ENCODE measurements around the gene SPDYE2B. TPM values are rescaled to one million over a fixed set of nuclear protein-coding genes. Genes with fewer than 3 reads are reported as not detected.
"Not testable (repeated sequence)": the region's sequence is repeated elsewhere in the genome, so short reads cannot be mapped to it uniquely, and the experiment has no call there.

The SPDYE2B gene
- polyA plus RNA-seq, 1 of the 3 experiments (the other 2 are of a cell fraction), result not detected

DNA sequence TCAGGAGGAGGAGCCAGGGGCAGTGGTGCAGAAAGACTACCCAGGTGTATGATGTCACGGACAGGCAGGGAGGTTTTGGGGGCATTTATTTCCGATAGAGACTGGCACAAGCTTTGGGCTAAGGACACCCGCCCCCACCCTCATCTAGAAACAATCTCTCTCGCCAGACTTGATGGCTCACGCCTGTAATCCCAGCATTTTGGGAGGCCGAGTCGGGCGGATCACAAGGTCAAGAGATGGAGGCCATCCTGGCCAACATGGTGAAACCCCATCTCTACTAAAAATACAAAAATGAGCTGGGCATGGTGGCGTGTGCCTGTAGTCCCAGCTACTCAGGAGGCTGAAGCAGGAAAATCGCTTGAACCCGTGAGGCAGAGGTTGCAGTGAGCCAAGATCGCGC lies 13.2 kb upstream of the SPDYE2B start:
- CTCF ChIA-PET; H3K9ac ChIP-seq; H4K20me1 ChIP-seq (ENCODE audit: insufficient read depth); H3K4me1 ChIP-seq (ENCODE audit: control insufficient read depth in 1 of 2, insufficient read depth in 2 of 2, low read depth in 1 of 2, low read length in 1 of 2); POLR2A ChIA-PET; H2AFZ ChIP-seq (ENCODE audit: low read depth); H3K9me3 ChIP-seq; H3K36me3 ChIP-seq (replicated peaks in 1 of 2; ENCODE audit: control insufficient read depth in 1 of 2, insufficient read depth in 2 of 2, low read length in 1 of 2); H3K9me2 ChIP-seq; H3K4me3 ChIP-seq (ENCODE audit: low read depth in 2 of 2, low read length in 1 of 2); DNase-seq; H3K27ac ChIP-seq (ENCODE audit: low read depth in 2 of 2, low read length in 1 of 2); H3K79me2 ChIP-seq (ENCODE audit: insufficient read depth); H3F3A ChIP-seq (replicated peaks; ENCODE audit: insufficient read depth); H3K4me2 ChIP-seq; H3K27me3 ChIP-seq (ENCODE audit: insufficient read depth): not testable (repeated sequence)
- 89% methylated on average over 13 of the region's 13 CpGs for WGBS (ENCODE audit: low lambda C conversion rate)

DNA sequence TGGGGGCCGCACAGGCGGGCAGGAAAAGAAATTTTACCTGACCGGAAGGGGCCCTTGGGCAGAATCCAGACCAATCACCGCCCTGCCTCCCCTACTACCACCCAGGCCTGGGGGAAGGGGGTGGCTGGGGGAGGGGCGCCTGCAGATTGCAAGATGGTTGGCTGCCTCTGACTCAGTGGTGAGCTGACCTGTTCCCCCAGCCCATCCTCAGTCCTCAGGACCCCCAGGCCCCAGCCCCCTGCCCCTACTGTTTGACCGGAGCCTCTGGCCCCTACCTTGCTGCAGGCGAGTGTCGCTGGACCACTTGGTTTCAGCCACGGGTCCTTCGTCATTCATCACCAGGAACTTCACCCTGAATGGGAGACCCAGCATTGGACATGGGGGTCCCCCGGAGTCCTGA lies 11.3 kb upstream of the SPDYE2B start:
- POLR2A ChIA-PET; H2AFZ ChIP-seq (ENCODE audit: low read depth); H4K20me1 ChIP-seq (ENCODE audit: insufficient read depth); H3K27me3 ChIP-seq (ENCODE audit: insufficient read depth); H3K27ac ChIP-seq (ENCODE audit: low read depth in 2 of 2, low read length in 1 of 2); H3K9me3 ChIP-seq; DNase-seq; H3K79me2 ChIP-seq (ENCODE audit: insufficient read depth); H3F3A ChIP-seq (replicated peaks; ENCODE audit: insufficient read depth); H3K4me3 ChIP-seq (ENCODE audit: low read depth in 2 of 2, low read length in 1 of 2); CTCF ChIA-PET; H3K9me2 ChIP-seq; H3K4me1 ChIP-seq (ENCODE audit: control insufficient read depth in 1 of 2, insufficient read depth in 2 of 2, low read depth in 1 of 2, low read length in 1 of 2); H3K9ac ChIP-seq; H3K36me3 ChIP-seq (replicated peaks in 1 of 2; ENCODE audit: control insufficient read depth in 1 of 2, insufficient read depth in 2 of 2, low read length in 1 of 2); H3K4me2 ChIP-seq: not testable (repeated sequence)
- WGBS (ENCODE audit: low lambda C conversion rate), result 97% methylated on average over 8 of the region's 11 CpGs

DNA sequence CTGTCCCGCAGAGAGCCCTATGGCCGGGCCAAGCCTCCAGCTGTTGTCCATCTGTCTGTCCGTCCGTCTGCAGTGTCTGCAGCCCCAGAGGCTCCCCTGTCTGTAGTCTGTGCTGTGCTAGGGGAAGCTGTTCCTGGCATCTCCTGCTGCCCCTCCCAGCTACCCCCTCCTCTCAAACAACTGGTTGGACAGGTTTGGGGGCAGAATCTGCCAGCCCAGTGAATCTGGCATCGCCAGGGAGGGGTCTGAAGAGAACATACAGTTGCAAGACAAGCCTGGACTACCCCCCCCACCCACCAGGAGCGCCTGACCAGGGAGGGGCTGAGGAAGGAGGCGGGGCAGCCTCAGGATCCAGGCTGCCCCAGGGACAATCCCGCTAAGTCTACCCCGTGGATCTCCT lies 7.4 kb upstream of the SPDYE2B start, which contains the start of gene UPK3BL1:
UPK3BL1 (minus strand) TSS at position 101 of the 400 bp plus-strand sequence; CDS start at position 51, 50 bp downstream.
- DNase-seq; H3K27me3 ChIP-seq (ENCODE audit: insufficient read depth); H4K20me1 ChIP-seq (ENCODE audit: insufficient read depth); H3K27ac ChIP-seq (ENCODE audit: low read depth in 2 of 2, low read length in 1 of 2); H3K4me1 ChIP-seq (ENCODE audit: control insufficient read depth in 1 of 2, insufficient read depth in 2 of 2, low read depth in 1 of 2, low read length in 1 of 2); CTCF ChIA-PET; H3K4me2 ChIP-seq; H3K9me2 ChIP-seq; H3F3A ChIP-seq (replicated peaks; ENCODE audit: insufficient read depth); H3K79me2 ChIP-seq (ENCODE audit: insufficient read depth); H3K4me3 ChIP-seq (ENCODE audit: low read depth in 2 of 2, low read length in 1 of 2); H3K36me3 ChIP-seq (replicated peaks in 1 of 2; ENCODE audit: control insufficient read depth in 1 of 2, insufficient read depth in 2 of 2, low read length in 1 of 2); H3K9me3 ChIP-seq; POLR2A ChIA-PET; H2AFZ ChIP-seq (ENCODE audit: low read depth); H3K9ac ChIP-seq: not testable (repeated sequence)
- no CpG with 5 or more reads among the region's 9 CpGs for WGBS (ENCODE audit: low lambda C conversion rate)

DNA sequence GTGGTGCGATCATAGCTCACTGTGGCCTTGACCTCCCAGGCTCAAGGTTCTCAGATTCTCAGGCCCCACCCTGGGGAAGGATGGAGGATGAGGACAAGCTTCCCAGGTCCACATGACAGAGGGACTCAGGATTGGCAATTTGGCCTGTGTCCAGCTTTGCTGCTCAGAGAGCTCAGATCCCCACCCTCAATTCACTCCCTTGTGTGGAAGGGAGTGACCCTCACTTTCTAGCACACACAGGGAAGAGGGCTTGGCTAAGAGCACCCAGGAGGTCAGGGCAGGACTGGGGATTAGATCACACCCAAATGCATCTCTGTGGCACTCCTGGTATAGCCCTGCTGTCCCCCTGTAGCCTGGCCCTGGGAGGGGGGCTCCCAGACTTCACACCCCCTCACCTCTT lies 6.7 kb upstream of the SPDYE2B start:
- H4K20me1 ChIP-seq (ENCODE audit: insufficient read depth); H3F3A ChIP-seq (replicated peaks; ENCODE audit: insufficient read depth); H3K27ac ChIP-seq (ENCODE audit: low read depth in 2 of 2, low read length in 1 of 2); H3K9ac ChIP-seq; POLR2A ChIA-PET; H3K9me3 ChIP-seq; H3K4me3 ChIP-seq (ENCODE audit: low read depth in 2 of 2, low read length in 1 of 2); H3K36me3 ChIP-seq (replicated peaks in 1 of 2; ENCODE audit: control insufficient read depth in 1 of 2, insufficient read depth in 2 of 2, low read length in 1 of 2); H3K4me2 ChIP-seq; H3K27me3 ChIP-seq (ENCODE audit: insufficient read depth); H2AFZ ChIP-seq (ENCODE audit: low read depth); DNase-seq; H3K9me2 ChIP-seq; H3K4me1 ChIP-seq (ENCODE audit: control insufficient read depth in 1 of 2, insufficient read depth in 2 of 2, low read depth in 1 of 2, low read length in 1 of 2); H3K79me2 ChIP-seq (ENCODE audit: insufficient read depth); CTCF ChIA-PET: not testable (repeated sequence)
- no CpG with 5 or more reads among the region's 1 CpG for WGBS (ENCODE audit: low lambda C conversion rate)

DNA sequence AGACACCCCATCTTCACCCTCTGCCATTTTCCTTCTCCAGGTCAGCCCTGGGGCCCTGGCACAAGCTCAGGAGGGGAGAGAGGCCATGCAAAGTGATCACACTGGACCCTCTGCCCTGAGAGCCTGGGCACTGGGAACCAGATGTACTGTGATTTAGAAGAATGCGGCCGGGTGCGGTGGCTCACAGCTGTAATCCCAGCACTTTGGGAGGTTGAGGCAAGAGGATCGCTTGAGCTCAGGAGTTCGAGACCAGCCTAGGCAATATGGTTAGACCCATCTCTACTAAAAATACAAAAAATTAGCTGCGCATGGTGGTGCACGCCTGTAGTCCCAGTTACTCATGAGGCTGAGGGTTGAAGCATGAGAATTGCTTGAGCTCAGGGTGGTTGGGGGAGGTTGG lies 2.3 kb upstream of the SPDYE2B start:
- POLR2A ChIA-PET; CTCF ChIA-PET; H3K9me2 ChIP-seq; H2AFZ ChIP-seq (ENCODE audit: low read depth); H3F3A ChIP-seq (replicated peaks; ENCODE audit: insufficient read depth); H3K36me3 ChIP-seq (replicated peaks in 1 of 2; ENCODE audit: control insufficient read depth in 1 of 2, insufficient read depth in 2 of 2, low read length in 1 of 2); H3K27me3 ChIP-seq (ENCODE audit: insufficient read depth); H3K27ac ChIP-seq (ENCODE audit: low read depth in 2 of 2, low read length in 1 of 2); H3K79me2 ChIP-seq (ENCODE audit: insufficient read depth); H3K9me3 ChIP-seq; H3K4me3 ChIP-seq (ENCODE audit: low read depth in 2 of 2, low read length in 1 of 2); H4K20me1 ChIP-seq (ENCODE audit: insufficient read depth); H3K4me1 ChIP-seq (ENCODE audit: control insufficient read depth in 1 of 2, insufficient read depth in 2 of 2, low read depth in 1 of 2, low read length in 1 of 2); H3K4me2 ChIP-seq; H3K9ac ChIP-seq; DNase-seq: not testable (repeated sequence)
- WGBS (ENCODE audit: low lambda C conversion rate), result 97% methylated on average over 7 of the region's 7 CpGs

DNA sequence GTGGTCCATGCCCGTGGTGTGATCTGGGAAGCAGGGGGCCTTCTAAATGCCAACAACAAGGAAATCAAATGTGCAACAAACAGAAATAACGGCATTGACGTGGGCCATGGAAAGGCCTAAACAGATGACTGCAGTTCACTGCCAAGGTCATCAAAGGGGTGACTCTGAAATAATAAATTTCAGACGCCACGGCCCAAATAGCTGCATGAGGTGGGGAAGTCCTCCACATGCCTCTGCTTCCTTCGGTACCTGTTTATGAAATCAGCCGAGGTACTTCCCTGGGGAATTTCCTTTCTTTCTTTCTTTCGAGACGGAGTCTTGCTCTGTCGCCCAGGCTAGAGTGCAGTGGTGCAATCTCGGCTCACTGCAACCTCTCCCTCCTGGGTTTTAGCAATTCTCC lies 14.6 kb downstream of the SPDYE2B start:
- H3K9ac ChIP-seq; H3K36me3 ChIP-seq (replicated peaks in 1 of 2; ENCODE audit: control insufficient read depth in 1 of 2, insufficient read depth in 2 of 2, low read length in 1 of 2); POLR2A ChIA-PET; H3K9me3 ChIP-seq; CTCF ChIA-PET; H3K9me2 ChIP-seq; H4K20me1 ChIP-seq (ENCODE audit: insufficient read depth); H3K27ac ChIP-seq (ENCODE audit: low read depth in 2 of 2, low read length in 1 of 2); H3K4me2 ChIP-seq; H3K27me3 ChIP-seq (ENCODE audit: insufficient read depth); H2AFZ ChIP-seq (ENCODE audit: low read depth); H3K4me3 ChIP-seq (ENCODE audit: low read depth in 2 of 2, low read length in 1 of 2); H3K4me1 ChIP-seq (ENCODE audit: control insufficient read depth in 1 of 2, insufficient read depth in 2 of 2, low read depth in 1 of 2, low read length in 1 of 2); H3F3A ChIP-seq (replicated peaks; ENCODE audit: insufficient read depth); DNase-seq; H3K79me2 ChIP-seq (ENCODE audit: insufficient read depth): not testable (repeated sequence)
- WGBS (ENCODE audit: low lambda C conversion rate), result 95% methylated on average over 8 of the region's 11 CpGs

DNA sequence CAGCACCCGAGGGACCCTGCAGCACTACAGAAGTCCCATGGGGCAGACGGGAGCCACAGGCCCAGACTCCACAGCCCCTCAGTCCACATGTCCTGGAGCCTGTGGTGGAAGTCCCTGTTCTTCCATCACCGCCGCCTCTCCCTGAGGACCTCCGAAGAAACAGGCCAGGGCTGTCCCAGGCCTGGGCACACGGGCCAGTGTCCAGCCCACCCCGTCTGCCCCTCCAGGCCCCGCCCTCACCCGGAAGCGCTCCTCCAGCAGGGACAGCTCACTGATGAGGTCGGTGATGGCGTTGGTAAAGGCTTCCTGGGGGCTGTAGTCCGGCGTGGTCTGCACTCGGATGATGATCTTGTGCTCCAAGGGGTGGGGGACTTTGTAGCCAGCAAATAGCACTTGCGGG lies 16.7 kb downstream of the SPDYE2B start:
- CTCF ChIA-PET; H3K9ac ChIP-seq; H3K4me2 ChIP-seq; H3K4me3 ChIP-seq (ENCODE audit: low read depth in 2 of 2, low read length in 1 of 2); H4K20me1 ChIP-seq (ENCODE audit: insufficient read depth); H3K27me3 ChIP-seq (ENCODE audit: insufficient read depth); H3K79me2 ChIP-seq (ENCODE audit: insufficient read depth); H3F3A ChIP-seq (replicated peaks; ENCODE audit: insufficient read depth); H3K4me1 ChIP-seq (ENCODE audit: control insufficient read depth in 1 of 2, insufficient read depth in 2 of 2, low read depth in 1 of 2, low read length in 1 of 2); H3K9me3 ChIP-seq; H3K9me2 ChIP-seq; DNase-seq; H3K36me3 ChIP-seq (replicated peaks in 1 of 2; ENCODE audit: control insufficient read depth in 1 of 2, insufficient read depth in 2 of 2, low read length in 1 of 2); POLR2A ChIA-PET; H2AFZ ChIP-seq (ENCODE audit: low read depth); H3K27ac ChIP-seq (ENCODE audit: low read depth in 2 of 2, low read length in 1 of 2): not testable (repeated sequence)
- WGBS (ENCODE audit: low lambda C conversion rate), result no CpG with 5 or more reads among the region's 16 CpGs
